Tibial nerve (tissue), 4 donors: ENCODE results near the gene CYYR1.
A peak's percentile ranks its signal among the peaks of the same experiment; 100 is the strongest.

Experiments
- CTCF ChIP-seq, 5 experiments: fragments of 200-600 bp in 3 of 5; fragments of 450-650 bp in 2 of 5; sonication (generic) in 3 of 5; IDR thresholded peaks; one replicate each; pipeline ENCODE4 v1.5.1; 2016 to 2019; ENCODE audit warnings: antibody characterized with exemption in 5 of 5, mild to moderate bottlenecking in 3 of 5, moderate library complexity in 2 of 5
- EP300 ChIP-seq, 2 donors: sonication (generic); formaldehyde crosslinking; IDR thresholded peaks; one replicate each; pipeline ENCODE4 v1.6.1; 2017; ENCODE audit warnings: antibody characterized with exemption in 2 of 2, mild to moderate bottlenecking in 1 of 2
- POLR2A ChIP-seq, 2 donors: fragments of 450-650 bp; IDR thresholded peaks; one replicate each; pipeline ENCODE4 v1.6.1; 2017; ENCODE audit warnings: antibody characterized with exemption in 2 of 2, mild to moderate bottlenecking in 2 of 2, moderate library complexity in 2 of 2

GRCh38 chr21:26587736-26588201 lies 14.7 kb upstream of the CYYR1 start:
- TF ChIP-seq POLR2A (IDR thresholded peaks at IDR 0.05) = no peak
- no peak for TF ChIP-seq CTCF (IDR thresholded peaks at IDR 0.05)
- TF ChIP-seq EP300 (IDR thresholded peaks at IDR 0.05) = peak in 1 of 2 donors; percentile 30
